Activated CD8-positive, alpha-beta memory T cell treated with anti-CD3 and anti-CD28 coated beads, Interleukin-2, amount 50 U/mL, for 48 hours (primary cell): ENCODE data around the gene NPPC.
A peak's percentile ranks its signal among the peaks of the same experiment; 100 is the strongest.
"Not testable (repeated sequence)": the region's sequence is repeated elsewhere in the genome, so short reads cannot be mapped to it uniquely, and the experiment has no call there.

Experiments used
- DNase-seq: peaks from one replicate; pipeline ENCODE4 v3.0.0-alpha.2; 2020

The NPPC gene

DNA sequence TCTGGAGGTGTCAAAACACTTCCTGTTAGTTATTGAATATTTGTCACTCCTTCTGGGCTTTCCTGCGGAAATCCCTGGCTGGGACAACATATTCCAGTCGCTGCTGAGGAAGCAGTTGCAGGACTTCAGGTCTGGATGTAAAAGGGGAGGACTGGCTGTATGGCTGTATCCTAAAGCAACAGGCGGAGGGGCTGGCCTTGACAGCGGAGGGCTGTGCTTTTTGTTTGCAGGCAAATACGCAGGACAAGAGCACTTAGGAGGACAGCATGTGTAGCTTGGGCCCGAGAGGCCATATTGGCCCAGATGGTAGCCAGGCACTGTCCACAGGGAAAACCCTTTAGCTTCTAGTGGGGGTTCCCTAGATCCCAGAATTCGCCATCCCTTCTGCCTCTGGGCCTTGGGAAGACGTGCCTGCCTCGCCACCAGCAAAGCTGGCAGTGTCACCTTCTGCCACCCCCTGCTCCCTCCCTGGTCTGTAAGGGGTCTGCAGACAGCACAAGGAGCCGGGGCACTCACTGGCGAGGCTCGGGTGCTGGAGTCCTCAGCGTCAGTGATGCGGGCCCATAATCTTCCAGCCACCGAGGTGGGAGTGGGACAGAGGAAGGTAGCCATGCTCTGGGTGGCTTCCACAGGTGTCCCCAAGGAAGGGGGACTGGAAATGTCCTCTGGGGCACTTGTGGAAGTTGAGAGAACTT, 6.7 kb downstream of the NPPC start:
- DNase-seq, result no peak

DNA sequence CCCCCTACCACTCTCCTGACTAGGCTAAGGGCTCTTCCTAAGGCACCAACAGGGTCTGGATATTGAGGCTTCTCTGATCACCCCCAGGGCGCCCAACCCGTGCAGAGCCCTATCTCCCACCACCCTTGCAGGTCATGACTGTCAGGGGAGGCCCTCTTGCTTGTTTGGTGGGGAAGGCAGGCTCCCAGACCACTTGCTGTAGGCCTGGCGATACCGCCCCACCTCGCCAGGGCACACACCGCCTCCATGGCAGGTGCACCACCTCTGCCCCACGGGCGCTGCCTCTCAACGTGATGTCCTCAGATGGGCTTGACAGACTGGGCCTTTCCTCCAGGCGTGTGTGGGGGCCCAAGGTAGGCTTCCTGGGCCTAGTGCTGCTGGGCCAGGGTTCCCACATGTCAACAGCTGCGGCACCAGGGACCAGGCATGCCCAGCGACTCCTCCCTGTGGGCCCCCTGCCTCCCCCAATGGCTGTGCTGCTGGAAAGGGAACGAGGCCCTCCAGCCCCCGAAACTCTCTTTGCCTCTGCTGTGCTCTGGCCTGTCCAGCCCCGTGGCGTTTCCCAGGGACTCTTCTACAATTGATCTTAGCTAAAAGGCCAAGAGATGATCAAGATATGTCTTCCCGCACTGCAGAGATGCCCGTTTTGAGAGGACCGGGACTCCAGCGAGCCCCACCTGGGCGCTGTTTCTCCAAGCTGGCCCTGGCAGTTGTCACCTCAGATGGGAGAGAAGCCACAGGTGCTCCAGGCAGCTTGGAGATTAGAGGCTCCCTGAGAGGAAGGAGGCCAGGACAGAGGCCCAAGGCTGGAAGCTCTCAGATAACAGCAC, 7.5 kb downstream of the NPPC start:
- no peak for DNase-seq

DNA sequence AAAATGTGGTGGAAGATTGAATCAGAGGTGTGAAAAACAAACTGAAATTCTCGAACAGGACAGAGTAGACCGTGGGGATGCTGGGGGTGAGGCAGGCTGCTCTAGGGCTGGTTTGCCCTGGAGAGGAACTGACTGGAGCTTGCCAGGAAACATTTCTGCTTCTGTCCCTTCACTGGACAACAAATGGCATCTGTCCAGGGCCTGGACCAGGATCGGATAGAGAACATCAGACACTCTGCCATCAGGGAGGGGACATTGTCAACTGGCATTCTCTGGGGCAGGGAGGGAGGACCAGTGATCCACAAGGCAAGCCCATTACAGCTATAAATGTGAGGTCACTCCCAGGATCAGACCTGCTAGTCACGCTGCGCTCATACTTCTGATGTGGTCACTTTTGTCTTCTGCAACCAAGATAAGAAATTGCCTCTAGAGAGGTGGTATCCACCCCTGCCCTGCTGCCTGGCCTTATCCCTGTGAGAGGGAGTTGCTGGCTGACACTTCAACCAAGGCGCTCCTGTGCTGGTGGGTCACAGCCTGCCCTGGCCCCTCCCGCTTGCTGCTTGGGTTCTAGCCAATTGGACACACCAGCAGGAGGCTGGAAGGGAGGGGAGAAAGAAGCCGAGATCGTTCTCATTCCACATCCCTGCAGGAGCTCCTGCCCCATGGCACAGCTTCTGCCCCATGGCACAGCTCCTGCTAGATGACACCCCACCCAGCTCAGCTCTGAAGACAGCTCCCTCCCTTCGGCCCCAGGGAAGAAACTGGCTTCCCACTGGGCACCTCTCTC, 8.7 kb downstream of the NPPC start:
- no peak for DNase-seq

DNA sequence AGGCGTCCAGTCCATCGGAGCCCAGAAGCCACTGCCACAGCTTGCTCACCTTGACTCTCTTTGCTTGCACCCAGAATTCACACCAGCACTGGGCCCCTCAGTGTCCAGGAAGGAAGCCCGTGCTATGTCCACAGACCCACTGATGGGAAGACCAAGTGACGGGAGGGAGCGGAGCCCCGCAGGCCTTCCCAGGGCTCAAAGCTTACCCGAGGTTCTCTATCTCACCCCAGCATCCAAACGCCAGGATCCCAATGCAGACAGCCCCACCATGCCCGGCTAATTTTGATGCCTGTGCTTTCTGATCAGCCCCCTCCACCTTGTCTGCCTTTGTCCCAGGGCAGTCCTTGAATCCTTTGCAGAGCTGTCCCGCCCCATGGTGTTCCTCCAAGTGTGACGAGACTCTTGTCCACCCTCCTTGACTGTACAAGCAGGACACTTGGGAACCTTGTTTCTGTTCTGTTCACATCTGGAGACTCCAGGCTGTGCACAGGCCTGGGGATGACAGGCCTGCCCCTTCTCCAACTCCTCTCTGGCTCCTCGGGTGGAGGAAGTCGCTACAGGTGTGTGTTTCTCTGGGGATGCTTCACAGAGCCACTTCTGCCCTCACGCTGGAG, 12.0 kb downstream of the NPPC start:
- no peak for DNase-seq

DNA sequence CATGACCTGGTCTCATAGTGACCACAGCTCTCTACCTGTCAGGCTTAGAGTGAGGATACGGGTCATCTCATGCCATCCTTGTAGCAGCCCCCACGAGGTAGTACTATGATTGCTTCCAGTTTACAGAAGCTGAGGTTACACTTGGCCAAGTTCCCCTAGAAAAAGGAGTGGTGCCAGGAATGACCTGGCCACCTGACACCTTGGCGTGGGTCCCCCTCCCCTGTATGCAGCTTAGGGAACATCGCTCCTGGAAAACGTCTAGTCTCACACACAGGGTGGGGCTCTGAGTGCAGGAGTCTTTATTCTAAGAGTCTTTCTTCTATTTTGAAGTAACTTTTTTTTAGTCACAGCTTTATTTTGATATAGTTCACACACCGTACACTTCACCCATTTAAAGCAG, 14.8 kb downstream of the NPPC start:
- no peak for DNase-seq

DNA sequence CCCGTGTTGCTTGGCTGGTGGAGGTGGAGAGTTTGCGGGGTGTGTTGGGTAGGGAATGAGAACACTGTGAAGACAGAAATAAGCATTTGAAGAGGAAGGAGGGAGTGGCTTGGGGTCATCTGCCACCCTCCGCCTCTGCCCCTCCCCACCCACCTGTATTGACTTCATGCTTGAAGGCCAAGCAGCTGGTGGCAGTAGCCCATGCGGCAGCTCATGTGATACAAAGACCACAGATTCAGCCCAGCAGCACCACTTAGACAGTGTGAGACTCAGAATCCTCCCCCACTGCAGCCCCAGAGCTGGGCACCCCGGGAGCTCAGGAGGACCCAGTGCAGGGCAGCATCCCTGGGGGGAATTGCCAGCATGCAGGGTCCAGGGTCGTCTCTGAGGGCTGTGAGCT, 15.4 kb downstream of the NPPC start:
- no peak for DNase-seq

DNA sequence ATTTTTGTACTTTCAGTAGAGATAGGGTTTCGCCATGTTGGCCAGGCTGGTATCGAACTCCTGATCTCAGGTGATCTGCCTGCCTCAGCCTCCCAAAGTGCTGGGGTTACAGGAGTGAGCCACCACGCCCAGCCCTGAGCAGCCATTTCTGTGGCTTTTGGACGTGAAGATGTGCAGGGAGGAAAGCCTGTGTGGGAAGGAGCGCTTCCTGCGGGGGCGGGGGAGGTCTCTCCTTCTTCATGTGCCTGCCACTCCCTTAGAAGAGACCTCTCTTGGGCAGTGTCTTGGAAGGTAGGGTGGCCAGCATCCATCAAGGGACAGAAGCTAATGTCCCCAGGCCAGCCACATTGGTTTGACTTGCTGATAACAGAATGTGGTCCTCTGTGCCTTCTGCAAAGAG, 16.0 kb downstream of the NPPC start:
- not testable (repeated sequence) for DNase-seq

DNA sequence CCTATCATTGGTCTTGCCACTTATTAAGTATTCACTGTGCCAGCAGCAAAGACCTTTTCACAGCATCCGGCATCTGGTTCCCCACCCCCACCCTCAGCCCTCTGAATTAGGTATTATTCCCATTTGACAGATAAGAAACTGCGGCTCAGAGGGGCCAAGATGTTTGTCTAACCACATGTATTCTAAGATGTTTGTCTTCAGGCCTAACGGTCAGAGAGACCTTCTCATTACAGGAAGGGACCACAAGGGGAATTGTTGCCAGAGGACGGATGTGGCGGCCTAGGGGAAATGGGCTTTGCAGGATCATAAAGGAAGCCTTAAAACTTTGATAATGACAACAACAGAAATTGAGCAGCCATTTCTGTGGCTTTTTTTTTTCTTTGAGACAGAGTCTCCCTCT, 16.6 kb downstream of the NPPC start:
- DNase-seq, result no peak

DNA sequence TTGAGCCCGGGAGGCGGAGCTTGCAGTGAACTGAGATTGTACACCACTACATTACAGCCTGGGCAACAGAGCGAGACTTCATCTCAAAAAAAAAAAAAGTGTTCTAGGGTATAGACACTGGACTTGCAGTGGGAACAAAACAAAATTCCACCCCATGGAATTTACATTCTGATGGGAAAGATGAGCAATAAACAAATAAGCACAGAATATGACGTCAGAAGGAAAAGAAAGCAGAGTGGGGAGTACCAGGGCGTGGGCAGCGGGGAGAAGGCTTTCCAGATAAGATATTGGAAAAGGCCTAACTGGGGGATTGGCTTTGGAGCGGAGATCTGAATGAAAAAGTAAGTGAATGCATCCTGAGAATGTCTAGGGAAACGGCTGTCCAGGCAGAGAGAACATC, 17.6 kb downstream of the NPPC start:
- DNase-seq, result no peak

DNA sequence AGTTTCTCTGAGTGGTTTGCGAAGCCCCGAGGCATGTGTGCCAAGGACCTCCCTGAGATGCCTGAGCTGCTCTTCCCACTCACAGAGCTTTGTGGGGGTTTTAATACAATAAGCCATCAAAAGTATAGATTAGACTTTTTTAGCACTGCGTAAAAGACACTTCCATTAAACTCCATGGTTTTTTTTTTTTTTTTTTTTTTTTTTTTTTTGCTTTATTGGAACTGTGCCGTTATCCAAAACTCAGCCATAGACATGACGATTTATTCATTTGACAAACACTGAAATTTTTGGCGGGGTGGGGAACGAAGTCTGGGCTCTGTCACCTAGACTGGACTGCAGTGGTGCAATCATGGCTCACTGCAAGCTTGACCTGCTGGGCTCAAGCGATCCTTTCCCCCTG, 18.4 kb downstream of the NPPC start:
- DNase-seq, result no peak

DNA sequence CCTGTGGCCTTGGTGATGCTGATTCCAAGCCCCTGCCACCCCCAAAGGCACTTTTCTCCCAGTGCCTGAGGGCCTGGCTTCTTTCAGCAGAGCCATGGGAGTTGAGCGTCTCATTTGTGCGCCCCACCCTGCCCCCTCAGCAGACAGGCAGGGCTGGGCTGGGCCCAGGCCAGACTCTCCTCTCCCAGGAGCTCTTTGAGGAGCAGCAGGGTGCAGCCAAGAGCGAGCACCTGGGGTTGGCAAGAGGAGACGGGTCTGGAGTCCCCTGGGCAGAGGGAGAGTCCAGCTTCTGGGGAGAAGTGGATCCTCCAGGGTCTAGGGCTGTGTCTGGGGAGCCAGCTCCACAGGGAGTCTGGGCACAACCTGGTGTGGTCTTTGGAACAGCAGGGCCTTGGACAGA, 21.2 kb downstream of the NPPC start:
- no peak for DNase-seq

DNA sequence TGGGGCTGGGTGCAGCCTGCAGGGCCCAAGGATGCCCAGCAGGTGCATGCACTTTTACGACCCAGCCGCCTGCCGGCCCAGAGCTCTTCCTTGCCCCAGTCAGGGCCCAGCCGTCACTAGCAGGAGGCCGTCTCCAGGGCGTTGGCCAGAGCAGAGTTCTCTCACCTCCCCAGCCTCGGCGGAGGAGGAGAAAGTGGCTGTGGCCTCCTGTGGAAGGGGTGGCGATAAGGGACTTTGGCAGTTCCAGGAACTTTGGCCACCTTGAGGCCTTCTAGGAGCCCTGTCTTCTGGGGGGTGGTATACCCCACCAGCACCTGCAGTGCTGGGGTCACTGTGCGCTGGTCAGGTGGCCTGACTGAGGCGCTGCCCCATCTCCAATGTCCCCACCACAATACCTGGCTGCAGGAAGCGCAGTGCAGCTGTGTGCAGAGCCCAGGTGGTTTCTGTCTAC, 22.0 kb downstream of the NPPC start:
- no peak for DNase-seq

DNA sequence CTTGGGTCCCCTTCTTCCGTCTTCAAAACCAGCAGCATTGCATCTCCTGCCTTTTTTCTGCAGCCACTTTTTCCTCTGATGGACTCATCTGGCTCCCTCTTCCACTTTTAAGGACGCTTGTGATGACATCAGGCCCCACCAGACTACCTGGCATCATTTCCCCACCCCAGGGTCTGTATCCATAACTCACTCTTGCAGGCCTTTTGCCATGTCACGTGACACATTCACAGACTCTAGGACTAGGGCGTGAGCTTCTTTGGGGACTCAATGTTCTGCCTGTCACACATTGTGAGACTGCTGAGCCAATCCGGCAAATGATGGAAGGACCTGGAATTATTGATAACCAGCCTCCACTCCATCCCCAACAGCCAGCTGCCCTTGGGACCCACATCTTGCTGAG, 23.6 kb downstream of the NPPC start:
- no peak for DNase-seq

DNA sequence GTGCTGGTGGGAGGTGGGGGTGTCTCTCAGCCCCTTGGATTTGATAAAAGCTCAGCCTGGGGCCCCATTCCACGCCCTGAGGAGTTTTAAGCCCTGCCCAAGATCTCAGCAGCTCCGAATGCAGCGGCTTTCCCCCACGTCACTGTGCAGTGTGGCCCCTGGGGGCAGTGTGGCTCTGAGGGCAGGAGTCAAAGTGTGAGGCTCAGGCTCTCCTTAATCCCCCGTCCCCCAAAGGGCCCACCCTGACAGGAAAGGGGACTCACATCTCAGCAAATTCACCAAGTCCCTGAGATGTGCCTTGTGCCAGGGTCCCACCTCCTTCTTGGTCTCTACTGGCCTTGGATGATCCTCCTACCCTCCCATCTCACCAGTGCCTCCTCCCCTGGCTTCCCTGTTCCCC, 25.2 kb downstream of the NPPC start:
- DNase-seq, result no peak

DNA sequence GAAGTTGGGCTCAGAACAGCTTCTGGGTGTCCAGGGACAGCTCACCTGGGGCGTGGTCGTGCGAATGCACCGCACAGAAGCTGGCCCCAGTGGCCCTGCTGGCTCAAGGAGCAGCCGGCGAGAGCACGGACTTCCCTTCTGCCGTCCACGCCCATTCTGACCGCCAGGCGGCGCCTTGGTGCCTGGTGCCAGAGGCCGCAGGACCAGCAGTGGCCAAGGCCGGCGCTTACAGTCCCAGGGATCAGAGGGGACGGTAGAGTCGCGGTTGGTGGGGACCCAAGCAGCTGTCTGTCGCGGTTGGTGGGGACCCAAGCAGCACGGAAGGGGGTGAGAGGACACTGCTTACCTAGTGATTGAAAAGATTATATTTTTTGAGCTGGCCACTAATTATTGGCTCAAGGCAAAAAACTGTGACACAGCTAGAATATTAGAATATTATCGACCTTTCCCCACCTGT, 25.7 kb downstream of the NPPC start:
- DNase-seq, result peak; percentile 92

DNA sequence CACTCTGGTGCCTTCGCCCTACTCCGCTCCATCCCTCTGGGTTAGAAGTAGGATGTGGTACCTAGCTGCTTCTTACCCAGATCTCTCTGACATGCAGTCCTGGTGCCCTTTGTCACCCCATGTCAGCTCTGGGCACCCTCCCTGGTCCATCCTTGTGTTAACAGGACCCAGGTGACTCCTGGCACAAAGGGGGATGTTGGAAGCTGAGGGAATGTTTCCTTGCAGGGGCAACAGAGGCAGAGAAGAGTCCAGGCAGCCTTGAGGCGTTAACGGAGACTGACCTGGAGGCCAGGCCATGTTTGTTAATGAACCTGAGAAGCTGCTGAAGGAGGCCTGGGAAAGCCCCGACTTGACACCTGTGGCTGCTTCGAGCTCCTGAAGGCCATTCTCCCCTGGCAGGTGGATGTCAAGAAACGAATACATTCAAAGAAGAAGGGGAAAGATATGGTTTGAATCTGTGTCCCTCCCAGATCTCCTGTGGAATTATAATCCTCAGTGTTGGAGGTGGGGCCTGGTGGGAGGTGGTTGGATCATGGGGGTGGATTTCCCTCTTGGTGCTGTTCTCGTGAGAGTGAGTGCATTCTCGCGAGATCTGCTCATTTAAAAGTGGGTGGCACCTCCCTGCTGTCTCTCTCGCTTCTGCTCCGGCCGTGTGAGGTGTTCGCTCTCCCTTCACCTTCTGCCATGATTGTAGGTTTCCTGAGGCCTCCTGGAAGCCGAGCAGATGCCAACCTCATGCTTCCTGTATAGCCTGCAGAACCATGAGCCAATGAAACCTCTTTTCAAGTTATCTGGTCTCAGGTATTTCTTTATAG, 31.4 kb downstream of the NPPC start:
- DNase-seq, result no peak

DNA sequence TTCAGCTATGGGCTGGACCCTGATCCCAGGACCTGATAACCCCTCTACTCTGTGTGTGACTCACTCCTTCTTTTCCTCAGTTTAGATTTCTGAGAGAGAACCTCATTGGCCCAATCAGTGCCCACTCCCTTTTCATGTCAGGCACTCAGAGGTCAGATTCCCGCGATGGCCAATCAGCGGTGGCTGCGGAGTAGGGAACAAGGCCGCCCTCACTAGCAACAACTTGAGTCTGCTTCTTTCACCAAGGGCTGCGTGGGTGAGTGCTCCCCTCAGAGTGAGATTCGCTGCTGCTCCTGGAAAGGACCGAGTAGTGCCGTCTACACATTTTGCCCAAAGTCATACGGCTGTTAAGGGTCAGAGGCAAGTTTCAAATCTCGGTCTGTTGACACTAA, 34.7 kb downstream of the NPPC start:
- no peak for DNase-seq

DNA sequence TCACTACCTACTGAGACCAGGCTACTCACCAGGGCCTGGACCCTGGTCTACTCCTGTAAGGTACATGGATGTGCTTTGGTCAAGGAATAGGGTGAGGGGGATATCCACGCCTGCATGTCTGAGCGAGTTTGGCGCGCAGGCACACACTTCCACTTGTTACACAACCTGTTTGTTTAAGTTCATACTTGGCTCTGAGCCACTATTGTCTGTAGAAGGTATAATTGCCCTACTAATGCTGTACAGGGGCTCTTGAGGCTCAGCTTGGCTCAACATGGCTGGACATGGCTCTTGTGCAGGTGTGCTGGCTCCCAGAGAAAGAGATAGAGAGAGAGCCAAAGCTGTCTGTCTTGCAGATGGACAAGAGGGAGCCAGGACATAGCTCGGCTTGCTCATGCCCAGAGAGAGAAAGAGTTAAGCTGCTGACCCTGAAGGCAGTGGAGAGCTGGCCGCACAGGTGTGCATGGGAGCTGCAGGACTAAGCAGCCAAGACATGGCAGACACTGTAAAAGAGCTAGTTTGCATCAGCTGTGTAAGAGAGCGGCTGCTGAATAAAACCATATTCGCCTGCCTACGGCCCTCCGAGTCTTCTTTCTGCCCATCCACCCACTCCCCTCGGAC, 35.2 kb downstream of the NPPC start:
- peak; percentile 33 for DNase-seq

DNA sequence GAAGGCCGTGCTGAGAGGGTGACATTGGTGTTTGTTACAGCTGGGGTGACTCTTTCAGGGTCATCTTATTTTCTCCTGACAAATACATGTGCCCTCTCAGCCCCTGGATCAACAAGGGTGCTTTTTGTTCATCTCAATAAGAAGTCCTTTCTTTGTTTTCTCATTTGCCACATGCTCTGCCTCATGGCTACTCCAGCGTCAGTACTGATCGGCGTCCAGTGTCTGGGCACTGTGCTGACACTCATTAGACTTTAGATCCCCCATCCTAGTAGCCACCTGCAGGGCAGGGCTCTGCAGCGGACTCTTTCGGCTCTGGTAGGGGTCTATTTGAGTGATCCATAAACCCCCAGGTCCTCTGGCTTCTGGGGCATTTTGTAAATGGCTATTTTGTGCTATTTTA, 38.4 kb downstream of the NPPC start:
- no peak for DNase-seq

DNA sequence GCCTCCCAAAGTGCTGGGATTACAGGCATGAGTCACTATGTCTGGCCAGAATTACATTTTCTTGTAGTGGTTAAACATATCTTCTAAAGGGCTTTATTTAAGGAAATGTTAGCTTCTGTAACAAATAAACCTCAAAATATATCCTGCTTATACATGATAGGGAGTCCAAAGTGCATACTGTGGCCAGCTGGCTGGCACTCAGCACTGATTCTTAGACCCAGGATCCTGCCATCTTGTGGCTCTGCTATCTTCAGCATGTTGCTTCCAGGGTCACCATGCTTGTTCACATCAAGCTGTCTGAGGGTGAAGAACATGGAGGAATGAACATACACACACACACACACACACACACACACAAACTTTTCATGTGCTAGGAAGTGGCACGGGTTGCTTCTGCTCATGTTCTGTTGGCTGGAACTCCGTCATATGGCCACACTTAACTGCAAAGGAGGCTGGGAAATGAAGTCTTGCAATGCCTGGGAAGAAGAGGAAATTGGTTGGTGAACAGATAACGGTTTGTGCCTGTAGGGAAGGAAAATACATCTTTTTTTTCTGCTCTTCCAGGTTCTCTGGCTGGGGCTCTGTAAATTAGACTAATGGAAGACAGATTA, 40.0 kb downstream of the NPPC start:
- DNase-seq, result peak; percentile 23

DNA sequence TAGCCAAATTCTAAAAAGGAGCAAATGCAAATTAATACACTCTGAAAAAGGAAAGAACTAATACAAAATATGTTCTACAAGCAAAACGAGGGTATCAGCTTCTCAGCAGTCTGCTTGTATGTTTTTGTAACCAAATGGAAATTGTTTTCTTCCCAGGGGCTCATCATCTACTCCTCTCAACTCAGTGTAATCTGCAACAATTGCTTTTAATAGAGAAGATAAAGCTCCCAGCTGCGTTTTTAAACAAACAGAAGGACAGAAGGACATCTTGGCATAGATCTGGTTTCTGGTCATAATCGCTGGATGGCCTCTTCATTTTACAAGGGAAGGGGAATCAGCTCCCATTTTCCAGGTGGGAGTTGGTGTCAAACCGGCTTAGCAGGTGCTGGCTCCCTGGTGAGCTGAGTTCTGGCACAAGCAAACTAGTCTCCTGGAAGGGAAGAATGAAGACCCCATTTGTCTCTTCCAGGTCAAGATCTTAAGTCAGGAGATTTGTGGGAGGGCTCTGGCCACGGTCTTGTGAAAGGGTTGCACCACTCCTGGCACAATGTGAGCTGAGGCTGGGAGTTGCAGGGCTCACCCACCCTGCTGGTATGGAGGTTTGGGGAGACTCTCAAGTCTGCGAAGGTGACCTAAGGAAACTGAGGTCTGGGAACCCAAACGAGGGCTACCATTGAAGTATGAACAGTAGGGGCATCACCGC, 41.6 kb downstream of the NPPC start:
- peak; percentile 25 for DNase-seq
